Astrocyte of the cerebellum (primary cell): ENCODE results near the gene GGA2.

Experiments used
- DNase-seq: peaks from one replicate; pipeline ENCODE4 v3.0.0-alpha.2; 2011; ENCODE audit warnings: low read depth
- H3K4me3 ChIP-seq: 2 replicates; pipeline ENCODE4 v1.5.1; 2011; ENCODE audit warnings: mild to moderate bottlenecking, low read depth, low read length, moderate library complexity
- in situ Hi-C: cut with HindIII; loops from 2 replicates; pipeline ENCODE4 v1.10.0; 2017; ENCODE audit warnings: low sequenced_read_pairs
- TF ChIP-seq, protein P1 (sequence below): IDR thresholded peaks from 2 replicates; pipeline ENCODE4 v1.5.1; 2012; ENCODE audit warnings: low read length, low read depth, moderate library complexity, mild to moderate bottlenecking; ENCODE audit errors: missing control alignments

Gene GGA2, protein sequence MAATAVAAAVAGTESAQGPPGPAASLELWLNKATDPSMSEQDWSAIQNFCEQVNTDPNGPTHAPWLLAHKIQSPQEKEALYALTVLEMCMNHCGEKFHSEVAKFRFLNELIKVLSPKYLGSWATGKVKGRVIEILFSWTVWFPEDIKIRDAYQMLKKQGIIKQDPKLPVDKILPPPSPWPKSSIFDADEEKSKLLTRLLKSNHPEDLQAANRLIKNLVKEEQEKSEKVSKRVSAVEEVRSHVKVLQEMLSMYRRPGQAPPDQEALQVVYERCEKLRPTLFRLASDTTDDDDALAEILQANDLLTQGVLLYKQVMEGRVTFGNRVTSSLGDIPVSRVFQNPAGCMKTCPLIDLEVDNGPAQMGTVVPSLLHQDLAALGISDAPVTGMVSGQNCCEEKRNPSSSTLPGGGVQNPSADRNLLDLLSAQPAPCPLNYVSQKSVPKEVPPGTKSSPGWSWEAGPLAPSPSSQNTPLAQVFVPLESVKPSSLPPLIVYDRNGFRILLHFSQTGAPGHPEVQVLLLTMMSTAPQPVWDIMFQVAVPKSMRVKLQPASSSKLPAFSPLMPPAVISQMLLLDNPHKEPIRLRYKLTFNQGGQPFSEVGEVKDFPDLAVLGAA

DNA sequence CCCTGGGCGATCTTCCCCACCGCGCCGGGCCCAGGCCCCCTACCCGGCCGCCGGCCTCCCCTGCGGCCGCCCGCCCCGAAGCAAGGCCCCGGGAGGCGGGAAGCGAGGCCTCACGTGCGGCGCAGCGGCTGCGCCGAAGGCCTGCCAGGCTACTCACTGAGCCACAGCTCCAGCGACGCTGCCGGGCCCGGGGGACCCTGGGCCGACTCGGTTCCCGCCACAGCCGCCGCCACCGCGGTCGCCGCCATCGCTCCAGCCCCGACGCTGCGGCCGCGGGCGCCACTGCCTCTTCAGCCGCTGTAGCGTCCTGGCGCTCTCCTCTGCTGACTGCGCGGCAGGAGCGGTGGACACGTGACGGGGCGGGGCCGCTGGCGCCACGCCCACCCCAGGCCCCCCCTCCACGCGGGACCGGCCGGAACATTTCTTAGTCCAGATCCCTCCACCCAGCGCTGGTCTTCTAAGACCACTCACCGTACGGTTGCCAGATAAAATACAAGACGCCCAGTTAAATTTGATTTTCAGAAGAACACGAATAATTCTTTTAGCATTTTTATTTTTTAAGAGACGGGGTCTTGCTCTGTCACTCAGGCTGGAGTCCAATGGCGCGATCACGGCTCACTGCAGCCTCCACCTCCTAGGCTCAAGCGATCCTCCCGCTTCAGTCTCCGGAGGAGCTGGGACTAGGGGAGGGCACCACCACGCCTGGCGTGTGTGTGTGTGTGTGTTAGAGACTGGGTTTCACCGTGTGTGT is at the start of gene GGA2:
Gene GGA2 (minus strand): TSS at position 331 of the 751 bp plus-strand sequence. CDS start 83 bp downstream, at position 248.
- TF ChIP-seq, protein P1, sequence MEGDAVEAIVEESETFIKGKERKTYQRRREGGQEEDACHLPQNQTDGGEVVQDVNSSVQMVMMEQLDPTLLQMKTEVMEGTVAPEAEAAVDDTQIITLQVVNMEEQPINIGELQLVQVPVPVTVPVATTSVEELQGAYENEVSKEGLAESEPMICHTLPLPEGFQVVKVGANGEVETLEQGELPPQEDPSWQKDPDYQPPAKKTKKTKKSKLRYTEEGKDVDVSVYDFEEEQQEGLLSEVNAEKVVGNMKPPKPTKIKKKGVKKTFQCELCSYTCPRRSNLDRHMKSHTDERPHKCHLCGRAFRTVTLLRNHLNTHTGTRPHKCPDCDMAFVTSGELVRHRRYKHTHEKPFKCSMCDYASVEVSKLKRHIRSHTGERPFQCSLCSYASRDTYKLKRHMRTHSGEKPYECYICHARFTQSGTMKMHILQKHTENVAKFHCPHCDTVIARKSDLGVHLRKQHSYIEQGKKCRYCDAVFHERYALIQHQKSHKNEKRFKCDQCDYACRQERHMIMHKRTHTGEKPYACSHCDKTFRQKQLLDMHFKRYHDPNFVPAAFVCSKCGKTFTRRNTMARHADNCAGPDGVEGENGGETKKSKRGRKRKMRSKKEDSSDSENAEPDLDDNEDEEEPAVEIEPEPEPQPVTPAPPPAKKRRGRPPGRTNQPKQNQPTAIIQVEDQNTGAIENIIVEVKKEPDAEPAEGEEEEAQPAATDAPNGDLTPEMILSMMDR, result no peak
- in situ Hi-C loops, result no loop called here
- peak; percentile 49 for DNase-seq
- peak within 1 kb of the TSS; percentile 50 for H3K4me3 ChIP-seq

DNA sequence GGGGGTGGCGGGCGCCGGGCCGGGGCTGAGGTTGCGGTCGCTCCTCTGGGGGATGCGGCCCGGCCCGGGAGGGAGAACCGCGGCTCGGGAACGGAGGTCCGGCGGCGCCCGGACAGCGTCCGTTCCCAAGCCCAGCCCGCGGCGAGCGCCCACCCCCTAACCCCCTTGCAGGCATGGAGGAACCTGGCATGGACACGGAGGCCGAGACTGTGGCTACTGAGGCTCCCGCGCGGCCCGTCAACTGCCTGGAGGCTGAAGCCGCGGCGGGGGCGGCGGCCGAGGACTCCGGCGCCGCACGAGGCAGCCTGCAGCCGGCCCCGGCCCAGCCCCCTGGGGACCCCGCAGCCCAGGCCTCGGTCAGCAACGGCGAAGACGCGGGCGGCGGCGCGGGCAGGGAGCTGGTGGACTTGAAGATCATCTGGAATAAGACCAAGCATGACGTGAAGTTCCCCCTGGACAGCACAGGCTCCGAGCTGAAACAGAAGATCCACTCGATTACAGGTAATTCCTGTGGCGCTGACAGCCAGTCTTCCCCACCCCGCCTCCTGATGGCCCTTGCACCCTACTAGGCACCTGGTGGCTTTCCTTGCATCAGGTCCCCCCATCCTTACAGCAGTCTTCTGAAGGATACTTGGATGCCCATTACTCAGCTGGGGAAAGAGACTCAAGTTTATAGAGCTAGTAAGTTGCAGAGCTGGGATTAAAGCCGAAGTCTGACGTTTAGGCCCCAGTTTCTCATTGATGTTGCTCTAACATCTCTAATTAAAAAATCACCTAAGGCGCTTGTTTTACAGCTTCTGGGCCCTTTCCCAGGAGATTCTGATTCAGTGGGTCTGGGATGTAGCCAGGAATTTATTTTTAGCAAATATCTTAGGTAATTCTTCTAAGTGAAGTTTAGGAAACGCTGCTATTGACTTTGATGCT is 47.7 kb upstream of the GGA2 start:
- H3K4me3 ChIP-seq, result peak overlapping the region; percentile 92
- in situ Hi-C loops, result no loop called here
- peak; percentile 22 for DNase-seq
- TF ChIP-seq, protein P1, result no peak

DNA sequence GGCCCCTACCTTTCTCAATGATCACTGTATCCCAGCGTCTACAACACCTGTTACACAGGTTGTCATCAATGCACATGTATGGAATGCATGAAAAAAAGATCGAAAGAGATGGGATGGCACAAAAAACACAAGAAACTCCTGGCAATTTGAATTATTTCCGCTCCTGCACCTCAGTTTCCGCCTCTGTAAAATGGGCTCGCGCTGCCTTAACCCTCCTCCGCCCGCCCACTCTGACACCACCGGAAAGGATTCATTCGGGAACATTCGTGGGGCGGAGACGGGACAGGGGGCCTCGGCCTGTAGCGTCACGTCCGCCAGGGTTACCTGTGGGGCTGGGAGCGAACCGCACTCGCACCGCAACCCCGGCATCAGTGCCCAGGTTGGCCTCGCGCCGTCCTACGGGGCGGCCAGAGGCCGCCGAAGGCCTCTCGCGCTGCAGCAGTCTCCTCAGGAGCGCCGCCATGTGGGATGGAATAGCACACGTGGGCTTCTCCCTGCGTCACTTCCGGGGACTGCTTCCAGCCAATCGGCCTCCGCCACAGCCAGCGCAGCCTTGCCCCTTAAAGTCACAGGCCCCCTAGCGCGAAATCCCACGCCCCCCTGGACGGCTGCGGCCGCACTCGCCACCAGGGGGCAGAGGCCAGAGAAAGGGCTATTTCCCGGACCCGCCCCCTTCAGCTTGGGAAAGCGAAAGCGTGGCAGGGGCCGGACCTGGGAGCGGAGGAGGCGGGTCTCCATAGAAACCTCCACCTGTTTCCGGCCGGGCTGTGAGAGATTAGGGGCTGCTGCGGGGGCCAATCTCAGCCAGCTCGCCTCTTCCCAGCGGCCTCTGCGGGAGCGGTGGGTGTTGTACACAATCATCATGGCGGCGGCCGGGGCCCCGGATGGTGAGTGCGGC is 46.8 kb upstream of the GGA2 start, which contains the start of the genes EARS2 and UBFD1:
Gene EARS2 (minus strand): TSS at position 470 of the 898 bp plus-strand sequence. CDS start 7 bp downstream, at position 463.
Gene UBFD1 (plus strand): TSS at position 847 of the 898 bp plus-strand sequence. CDS start 16 bp downstream, at position 863.
- in situ Hi-C loops, result no loop called here
- peak within 1 kb of the TSS; percentile 92 for H3K4me3 ChIP-seq
- TF ChIP-seq, protein P1, result peak; percentile 56
- DNase-seq, result peak; percentile 94

DNA sequence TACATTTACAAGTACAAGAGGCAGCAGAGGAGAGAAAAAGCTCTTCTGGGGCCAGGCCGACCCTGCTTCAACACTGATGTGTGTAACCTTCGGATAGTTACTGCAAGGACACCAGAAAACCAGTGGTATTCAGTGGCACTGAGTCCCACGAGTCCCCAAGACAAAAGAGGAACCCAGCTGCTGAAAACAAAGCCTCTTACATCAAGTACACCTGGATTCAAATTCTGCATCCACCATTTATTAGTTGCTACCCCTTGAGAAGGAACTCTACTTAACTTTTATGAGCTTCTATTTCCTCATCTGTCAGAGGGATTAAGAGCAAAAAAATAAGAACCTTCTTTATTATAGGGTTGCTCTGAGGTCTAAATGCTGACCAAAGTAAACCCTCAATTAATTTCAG is 44.2 kb upstream of the GGA2 start:
- TF ChIP-seq, protein P1, result no peak

DNA sequence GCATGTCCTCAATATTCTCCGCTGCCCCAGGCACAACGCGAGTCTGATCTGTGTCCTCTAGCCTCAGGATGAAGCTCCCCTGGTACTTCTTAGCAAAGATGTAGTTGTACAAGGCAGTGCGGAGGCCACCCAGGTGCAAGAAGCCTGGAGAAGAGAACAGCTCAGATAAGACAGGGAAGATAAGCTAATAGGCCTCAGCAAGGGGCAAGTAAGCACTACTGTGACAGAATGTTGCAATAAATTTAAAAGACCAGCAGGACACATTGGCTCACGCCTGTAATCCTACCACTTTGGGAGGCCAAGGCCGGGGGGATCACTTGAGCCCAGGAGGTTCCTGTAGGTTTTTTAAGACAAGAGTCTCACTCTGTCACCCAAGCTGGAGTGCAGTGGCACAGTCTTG is 41.9 kb upstream of the GGA2 start:
- TF ChIP-seq, protein P1, result no peak
- in situ Hi-C loops, result no loop called here
- no peak for DNase-seq
- H3K4me3 ChIP-seq, result no peak overlapping the region

More for the DNA sequence above, 44.2 kb upstream of the GGA2 start:
- DNase-seq, result no peak
- no peak overlapping the region for H3K4me3 ChIP-seq
- in situ Hi-C loops, result no loop called here
